HG03571 (cell line): ENCODE results near the gene HDAC4.
"Not testable (repeated sequence)": the region's sequence is repeated elsewhere in the genome, so short reads cannot be mapped to it uniquely, and the experiment has no call there.

Source experiments
- ATAC-seq: cut with Tn5 transposase; IDR thresholded peaks from one replicate; pipeline ENCODE4 v1.9.1; 2021; ENCODE audit not compliant: unreplicated experiment

HDAC4 gene

GRCh38 chr2:239042046-239042445, 358.8 kb downstream of the HDAC4 start:
- ATAC-seq: no peak

- ATAC-seq: no peak
Measured at GRCh38 chr2:239041062-239041461, 359.8 kb downstream of the HDAC4 start.

- ATAC-seq: no peak
Measured at GRCh38 chr2:239040152-239040761, 360.6 kb downstream of the HDAC4 start.

- no peak for ATAC-seq
Measured at GRCh38 chr2:239039479-239039861, 361.4 kb downstream of the HDAC4 start.

GRCh38 chr2:239038773-239039478, 361.9 kb downstream of the HDAC4 start:
- ATAC-seq: no peak

GRCh38 chr2:239038284-239038683, 362.5 kb downstream of the HDAC4 start:
- ATAC-seq: not testable (repeated sequence)

GRCh38 chr2:239037559-239037910, 363.3 kb downstream of the HDAC4 start:
- no peak for ATAC-seq

GRCh38 chr2:239036819-239037558, 363.8 kb downstream of the HDAC4 start:
- no peak for ATAC-seq

- ATAC-seq: no peak
Measured at GRCh38 chr2:239035997-239036731, 364.7 kb downstream of the HDAC4 start.

- ATAC-seq: no peak
Measured at GRCh38 chr2:239035361-239035814, 365.4 kb downstream of the HDAC4 start.

- ATAC-seq: no peak
Measured at GRCh38 chr2:239034561-239035341, 366.1 kb downstream of the HDAC4 start.

GRCh38 chr2:239033801-239034560, 366.8 kb downstream of the HDAC4 start:
- no peak for ATAC-seq

GRCh38 chr2:239029958-239030357, 370.9 kb downstream of the HDAC4 start:
- ATAC-seq: no peak

- no peak for ATAC-seq
Measured at GRCh38 chr2:239028253-239028619, 372.6 kb downstream of the HDAC4 start.

- no peak for ATAC-seq
Measured at GRCh38 chr2:239027391-239028252, 373.2 kb downstream of the HDAC4 start.

GRCh38 chr2:239026711-239027361, 374.0 kb downstream of the HDAC4 start:
- no peak for ATAC-seq

- ATAC-seq: no peak
Measured at GRCh38 chr2:239025951-239026461, 374.8 kb downstream of the HDAC4 start.

GRCh38 chr2:239025096-239025801, 375.6 kb downstream of the HDAC4 start:
- no peak for ATAC-seq
